ENCODE data around the gene EZR.

Gene EZR

DNA sequence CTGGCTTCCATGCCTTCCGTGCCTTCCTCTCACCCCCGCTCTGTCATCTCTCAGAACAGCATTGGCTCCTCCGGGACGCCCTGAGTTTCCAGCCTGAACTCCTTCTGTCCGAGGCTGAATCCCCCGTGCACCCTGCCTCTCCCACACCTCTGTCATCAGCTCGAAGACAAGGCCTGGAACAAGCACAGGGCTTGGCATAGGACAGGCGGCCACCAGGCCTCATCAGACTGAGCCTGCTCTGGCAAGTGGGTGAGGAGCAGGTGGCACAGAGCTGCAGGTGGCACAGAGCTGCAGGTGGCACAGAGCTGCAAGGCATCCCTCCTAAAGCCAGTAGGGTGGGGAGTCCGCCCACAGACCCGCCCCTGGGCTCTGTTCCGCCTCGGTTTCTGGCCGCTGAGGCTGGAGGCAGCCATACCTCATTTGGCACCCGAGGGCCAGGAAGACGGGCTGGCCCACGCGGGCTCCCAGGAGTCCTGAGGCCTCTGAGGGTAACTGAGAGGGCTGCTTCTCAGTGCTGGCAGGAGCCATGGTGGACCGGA is 60.2 kb downstream of the EZR start:
- DNase-seq = no peak

DNA sequence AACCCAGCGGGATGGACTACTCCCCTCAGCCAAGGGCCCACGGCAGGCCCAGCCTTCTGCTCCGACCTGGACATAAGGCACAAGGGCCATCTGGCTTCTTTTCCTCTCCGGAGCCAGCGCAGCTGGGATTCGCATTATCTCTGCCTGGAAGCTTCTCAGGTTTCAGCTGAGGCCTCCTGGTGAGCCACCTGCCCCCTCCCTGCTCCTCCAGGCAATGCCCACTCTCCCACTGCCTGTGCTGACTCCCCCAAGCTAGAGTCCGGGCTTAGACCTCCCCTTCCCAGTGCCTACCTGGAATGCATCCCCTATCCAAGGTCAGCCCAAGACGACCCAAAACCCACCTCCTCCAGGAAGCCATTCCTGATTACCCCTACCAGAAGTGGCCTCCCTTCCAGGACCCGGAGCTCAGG is 60.7 kb downstream of the EZR start:
- DNase-seq = no peak

DNA sequence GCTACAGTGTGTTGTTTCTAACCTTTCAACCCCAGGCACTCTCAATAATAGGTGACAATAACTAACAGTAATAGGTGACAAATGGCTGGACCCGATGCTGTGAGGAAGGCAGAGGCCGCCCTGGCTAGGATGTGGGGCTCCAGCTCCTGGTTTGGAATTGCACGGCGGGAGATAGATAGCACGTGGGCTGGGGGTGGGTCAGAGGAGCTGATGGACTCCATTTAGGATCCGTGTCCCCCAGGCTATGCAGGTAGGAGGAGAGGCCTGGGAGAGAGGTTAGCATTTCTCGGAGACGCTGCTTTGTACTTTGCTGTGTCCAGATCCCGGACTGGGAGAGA is 61.4 kb downstream of the EZR start:
- DNase-seq = no peak

DNA sequence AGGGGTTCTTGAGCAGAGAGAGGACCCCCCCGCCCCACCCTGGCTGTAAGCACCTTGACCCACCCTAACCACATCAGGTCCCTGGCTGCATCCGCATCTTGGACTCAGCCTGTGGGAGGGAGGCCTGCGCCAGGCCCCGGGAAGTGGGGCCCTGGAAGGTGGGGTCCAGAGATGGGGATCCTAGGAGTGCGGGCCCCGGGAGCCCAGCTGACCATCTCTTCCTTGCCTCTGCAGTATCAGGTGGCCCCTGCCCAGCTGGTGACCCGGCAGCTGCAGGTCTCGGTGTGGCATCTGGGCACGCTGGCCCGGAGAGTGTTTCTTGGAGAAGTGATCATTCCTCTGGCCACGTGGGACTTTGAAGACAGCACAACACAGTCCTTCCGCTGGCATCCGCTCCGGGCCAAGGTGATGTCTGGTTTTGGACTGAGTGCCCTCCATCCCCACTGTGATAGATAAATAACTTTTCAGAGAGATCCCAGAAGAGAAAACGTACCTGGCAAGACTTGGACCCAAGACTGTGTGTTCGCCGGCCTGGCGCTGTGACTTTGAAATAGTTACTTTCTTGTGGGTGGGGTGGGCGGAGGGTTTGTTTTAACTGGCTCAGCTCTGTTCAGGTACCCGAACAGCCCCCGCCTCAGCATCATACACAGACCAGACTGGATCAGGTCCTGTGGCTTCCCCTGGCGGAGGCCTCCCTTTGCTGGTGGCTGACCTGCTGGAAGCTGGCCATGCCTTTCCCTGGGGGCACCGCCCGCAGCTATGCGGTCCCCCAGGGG is 62.0 kb downstream of the EZR start:
- no peak for DNase-seq

DNA sequence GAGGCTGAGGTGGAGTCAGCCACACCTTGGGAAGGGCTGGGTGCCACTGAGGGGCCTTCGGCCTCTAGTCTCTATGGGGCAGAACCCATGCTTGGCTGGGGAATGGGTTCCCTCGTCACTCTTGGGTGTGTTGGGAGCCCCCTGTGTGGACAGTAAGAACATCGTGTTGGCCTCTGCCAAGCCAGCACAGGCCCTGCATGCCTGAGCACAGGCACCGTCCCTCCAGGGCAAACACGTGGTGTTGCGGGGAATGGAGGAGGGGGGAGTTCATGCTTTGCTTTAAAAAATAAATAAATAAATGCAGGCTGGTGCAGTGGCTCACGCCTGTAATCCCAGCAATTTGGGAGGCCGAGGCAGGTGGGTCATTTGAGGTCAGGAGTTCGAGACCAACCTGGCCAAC is 63.0 kb downstream of the EZR start:
- no peak for DNase-seq

DNA sequence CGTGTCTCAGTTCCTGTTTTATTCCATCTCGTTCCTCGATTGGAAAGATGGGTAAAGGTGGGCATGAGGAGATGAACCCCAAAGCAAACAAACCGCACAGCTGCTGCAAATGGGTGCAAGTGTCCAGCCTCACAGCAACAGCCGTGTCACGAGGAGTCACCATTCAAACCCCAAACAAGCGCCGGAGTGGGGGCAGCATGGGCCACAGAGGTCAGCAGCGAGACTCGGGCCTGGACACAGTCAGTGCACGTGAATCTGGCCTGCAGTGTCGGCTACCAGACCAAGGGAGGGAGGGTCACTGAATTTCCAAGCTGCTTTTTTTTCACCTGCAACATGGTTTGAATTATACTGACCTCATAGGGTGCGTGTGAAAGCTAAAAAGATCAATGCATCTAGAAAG is 63.5 kb downstream of the EZR start:
- no peak for DNase-seq

DNA sequence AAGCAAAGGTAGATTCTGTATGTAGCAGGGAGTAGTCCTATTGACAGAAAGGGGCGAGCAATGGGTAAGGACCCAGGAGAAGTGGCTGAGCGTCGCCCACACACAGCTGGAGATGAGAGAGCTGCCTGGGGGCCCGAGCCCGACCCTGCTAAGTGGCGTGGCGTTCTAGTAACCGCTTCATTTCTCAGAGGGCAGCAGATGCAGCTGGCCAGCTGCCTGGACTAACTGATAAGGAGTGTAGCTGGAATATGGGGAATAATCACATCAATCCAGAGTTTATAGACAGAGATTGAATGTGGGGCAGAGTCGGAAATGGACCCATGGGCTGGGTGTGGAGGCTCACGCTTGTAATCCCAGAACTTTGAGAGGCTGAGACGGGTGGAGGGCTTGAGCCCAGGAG is 64.4 kb downstream of the EZR start:
- DNase-seq = no peak

DNA sequence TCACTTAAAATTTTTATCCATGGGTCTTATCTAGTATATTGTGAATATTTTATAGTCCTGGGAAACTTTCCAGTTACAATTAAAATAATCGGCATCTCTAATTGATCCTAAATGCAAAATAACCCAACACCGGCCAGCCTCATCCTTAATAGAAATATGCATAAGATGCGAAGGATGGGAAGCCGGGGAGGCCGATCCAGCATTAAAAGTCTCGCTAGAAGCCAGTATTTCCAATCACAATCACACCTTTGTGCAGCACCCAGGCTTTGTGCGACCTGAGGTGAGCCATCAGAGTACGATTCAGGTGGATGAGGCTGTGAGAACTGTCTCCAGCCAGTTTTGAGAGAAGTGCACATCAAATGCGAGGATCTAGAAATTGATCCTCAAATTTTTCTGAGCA is 65.4 kb downstream of the EZR start:
- DNase-seq = no peak

DNA sequence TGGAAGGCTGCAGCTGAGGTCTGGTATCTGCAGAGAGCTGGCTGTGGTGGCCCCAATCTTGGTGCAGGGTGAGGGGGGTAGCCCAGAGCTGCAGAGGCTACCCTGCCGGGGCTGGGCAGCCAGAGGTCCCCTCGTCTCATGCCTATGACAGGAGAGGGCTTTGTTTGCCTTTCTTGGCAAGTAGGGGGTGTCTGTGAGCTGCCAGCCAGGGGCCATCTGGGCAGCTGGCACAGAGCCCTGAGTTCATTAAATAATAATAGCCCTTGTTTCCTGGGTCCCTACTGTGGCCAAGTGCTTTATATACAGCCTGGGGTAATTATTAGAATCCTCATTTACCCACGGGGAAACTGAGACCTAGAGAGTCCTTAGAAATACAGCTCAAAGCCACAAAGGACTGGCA is 66.6 kb downstream of the EZR start:
- DNase-seq = peak; percentile 33

DNA sequence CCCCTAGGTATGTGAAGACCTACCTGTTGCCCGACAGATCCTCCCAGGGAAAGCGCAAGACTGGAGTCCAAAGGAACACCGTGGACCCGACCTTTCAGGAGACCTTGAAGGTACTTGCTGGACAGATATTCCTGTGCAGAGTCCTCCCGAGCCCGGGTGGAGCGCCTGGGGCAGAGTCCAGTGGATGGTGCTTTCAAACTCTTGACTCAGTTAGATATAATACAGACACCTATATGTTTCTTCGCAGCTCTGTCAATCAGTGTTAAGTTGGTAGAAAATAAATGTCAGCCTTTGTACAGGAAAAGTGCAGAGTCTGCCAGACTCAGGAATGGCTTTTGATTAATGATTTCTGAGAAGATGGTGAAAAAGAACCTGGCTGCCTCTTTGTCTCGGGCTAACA is 67.2 kb downstream of the EZR start:
- no peak for DNase-seq

DNA sequence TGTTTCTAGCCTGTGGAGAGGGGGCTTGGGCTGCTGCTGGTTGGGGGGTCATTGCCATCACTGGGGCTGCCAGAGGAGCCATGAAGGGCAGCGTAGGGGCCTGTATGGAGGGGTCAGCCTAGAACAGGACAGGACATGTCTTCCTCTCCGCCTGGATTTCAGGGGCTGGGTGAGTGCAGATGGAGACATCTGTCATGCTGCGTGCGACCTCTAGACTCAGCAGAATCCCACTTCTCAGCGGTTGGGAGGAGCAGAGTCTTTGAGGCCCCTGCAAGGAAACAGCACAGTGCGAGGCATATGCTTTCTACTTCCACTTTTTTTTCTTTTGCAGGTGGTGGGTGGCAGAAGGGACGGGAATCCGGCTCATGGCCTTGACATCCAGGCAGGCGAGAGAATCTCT is 67.9 kb downstream of the EZR start:
- no peak for DNase-seq

DNA sequence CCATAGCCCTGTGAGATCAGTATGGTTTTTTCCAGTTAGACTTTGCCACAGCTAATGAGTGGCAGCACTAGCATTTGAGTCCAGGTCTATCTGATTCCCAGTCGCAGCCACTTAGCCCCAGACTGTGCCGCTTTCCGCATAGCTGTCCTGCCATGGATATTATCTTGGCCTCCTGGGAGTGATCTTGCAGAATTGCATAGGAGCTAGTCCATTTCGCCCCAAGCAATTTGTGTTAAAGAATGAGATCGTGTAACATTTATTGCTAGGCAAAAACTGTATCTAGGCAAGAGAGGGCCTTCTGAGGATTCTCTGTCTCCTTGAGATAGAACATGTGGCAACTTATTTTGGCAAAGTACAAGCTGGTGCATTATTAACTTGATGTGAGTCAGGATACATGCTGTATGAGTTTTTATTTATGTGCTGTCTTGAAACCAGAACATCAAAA is 74.2 kb downstream of the EZR start:
- DNase-seq = no peak

DNA sequence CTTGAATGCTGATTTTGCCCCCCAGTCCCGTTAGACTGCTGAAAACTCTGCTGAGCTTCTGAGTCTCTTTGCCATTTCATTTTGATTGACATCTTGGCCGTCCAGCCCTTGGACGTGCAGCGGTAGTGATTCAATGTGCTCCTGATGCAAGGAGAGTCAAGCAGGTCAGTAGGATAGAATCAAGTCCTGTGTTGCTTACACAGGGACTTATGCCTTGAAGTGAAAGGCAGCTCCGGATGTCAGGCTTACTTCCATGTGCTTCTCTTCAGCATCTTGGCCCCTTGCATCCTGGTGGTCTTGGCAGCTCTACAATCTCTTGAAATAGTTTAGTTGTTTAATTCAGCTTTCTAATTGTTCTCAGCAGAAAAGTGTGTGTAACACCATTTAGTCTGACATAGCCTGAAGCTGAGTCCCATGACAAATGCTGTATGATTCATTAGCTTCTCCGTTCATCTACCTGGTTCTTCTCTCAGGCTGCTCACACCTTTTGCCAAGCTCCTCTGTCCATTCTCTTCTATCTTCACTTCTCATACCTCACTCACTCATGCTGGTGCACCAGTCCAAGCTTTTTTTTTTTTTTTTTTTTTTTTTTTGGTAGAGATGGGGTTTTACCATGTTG is 76.0 kb downstream of the EZR start:
- DNase-seq = no peak

DNA sequence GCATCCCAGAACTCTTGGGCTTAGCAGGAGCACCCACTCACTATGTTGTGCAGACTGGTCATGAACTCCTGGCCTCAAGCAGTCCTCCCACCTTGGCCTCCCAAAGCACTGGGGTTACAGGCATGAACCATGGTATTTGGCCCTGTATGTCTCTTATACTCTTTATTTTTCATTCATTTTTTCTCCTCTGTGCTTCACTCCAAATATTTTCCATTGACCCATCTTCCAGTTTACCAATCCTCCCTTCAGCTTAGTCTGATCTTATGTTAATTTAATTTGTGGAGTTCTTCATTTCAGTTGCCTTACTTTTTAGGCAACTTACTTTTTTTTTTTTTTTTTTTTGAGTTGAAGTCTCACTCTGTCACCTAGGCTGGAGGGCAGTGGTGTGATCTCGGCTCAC is 79.5 kb downstream of the EZR start:
- no peak for DNase-seq

DNA sequence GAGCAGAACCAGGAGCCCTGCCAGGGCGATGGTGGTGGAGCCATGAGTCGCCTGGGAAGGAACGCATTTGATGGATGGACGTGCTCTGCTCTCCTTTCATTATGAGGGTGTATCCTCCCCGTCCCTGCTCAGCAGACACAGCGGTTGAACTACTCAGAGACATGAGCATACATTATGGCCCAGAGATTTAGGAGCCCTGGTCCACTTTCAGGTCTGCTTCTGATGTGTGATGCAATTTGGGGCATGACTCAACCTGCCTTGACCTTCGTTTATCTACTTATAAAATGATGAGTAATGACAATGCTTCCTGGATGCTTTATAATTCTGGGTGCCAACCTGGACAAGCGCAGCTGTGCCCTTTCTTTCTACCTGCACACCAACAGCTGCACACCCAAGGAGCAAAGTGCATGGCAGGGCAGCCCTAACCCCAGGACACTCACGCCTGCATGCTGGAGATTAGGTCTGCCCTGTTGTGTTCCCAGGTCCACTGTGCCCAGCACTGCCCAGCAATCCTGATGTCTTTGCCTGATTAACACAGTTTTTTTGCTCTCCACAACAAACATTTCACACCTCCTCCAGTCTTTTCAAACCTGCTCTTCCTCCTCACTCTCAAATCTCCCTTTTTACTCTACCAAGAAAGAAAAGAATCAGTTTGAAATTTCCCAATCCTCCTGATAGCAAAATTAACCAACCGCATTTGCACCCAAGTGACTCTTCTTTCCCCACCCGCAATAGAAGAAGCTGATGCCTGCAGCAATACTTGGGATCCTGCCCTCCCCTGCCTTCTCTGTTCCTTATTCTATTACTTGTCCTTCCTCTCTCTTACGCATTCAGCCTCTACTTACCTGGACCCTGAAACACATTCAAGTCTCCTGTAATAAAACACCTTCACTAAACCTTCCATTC is 81.2 kb downstream of the EZR start:
- DNase-seq = no peak

DNA sequence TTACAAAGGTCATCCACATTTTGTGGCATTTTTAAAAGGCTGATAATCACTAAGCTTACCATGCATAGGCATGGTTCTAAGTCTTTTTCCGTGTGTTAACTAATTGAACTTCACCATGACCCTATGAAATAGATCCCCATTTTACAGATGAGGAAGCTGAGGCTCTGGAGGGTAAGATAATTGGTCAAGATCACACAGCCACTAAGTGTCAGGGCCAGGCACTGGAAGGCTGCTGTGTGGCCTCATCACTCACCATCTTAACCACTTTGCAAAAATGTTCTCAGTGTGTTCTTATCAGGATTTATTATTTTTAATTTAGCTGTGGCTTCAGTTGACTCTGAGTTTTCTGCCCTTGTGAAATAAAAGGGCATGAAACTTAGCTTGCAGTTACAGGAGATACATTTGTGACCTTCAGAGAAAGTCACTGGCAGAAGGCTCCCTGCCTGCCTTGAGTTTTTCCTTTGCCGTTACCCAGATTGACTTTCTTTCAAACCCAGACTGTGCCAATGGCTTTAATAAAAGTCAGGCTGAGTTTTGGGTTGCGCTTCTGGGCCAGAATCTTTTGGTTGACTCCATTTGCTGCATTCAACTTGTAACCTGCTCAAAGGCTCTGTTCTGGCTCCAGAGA is 82.0 kb downstream of the EZR start:
- no peak for DNase-seq

DNA sequence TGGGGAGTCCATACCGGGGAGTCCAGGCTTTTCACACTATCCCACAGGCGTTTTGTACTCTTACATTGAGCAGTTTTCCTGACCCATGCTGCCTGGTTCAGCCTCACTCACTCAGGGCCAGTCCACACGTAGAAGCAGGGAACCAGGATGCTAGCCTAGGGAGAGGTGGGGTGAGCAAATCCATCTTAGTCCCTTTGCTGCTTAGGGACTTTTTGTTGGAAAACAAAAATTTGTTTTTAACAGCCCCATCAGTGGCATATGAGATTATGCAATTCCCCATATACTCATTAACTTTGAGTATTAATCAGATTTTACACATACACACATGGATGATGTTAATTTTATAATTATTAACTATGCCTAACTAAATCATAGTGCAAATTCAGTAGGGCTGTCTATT is 84.2 kb downstream of the EZR start:
- DNase-seq = no peak

DNA sequence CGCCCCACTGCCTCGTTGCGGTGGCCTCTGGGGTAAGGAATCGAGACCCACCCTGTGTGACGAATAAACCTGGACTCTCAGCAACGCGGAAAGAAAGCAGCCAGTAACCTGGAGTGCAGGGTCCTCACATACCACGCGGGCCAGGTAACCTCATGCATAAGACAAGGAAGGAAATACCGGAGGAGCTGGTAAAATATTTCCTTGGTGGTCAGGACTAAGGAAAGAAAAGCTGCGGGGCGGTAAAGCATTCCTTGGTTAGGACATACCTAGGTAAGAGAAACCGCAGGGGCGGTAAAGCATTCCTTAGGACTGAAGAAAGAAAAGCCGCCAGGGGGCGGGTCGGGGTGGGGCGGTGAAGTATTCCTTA is 88.6 kb downstream of the EZR start:
- DNase-seq = no peak

DNA sequence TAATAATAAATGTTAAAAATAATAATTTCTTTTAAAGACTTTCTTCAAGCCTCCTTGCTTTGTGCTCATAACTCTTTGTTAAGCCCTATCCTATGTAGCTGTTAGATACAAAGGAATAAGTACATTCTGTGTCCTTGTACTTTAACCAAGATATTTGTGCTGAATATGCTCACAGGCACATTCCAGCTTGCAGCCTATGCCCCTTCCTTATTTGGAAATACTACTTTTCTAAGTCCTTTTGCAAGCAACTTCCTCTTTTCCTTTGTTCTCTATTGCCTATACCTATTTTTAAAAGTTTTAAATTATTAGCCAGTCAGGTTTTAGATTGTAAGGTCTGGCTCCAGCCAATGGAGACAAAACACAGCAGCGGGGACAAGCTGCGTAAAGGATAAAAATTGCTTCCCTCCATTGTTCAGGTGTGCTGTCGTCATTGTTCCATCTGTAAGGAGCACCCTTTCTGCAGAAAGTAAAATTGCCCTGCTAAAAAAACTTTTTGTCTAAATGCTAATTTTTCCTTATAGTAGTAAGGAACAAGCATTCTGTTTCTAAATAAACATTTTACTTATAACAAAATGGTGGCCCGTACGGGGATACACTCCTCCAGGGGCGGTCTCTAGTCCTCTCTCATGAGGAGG is 89.1 kb downstream of the EZR start:
- DNase-seq = no peak

DNA sequence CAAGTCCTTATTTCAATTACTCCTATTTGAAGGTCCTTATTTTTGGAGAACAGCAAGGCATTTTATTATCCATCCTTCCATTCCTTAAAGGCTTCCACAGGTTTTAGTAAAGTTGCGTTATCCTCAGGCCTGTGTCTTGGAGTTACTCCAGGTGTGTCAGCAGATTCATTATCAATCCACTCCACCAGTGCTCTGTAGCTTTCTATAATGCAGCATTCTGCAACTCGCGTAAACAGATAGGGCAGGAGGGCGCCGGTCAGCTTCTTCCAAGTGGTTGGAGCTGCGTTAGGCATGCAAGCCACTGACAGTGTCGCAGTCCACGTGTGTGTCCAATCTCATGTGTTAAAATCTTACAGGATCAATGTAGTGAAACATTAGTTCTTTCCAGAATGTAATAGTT is 93.5 kb downstream of the EZR start:
- no peak for DNase-seq

DNA sequence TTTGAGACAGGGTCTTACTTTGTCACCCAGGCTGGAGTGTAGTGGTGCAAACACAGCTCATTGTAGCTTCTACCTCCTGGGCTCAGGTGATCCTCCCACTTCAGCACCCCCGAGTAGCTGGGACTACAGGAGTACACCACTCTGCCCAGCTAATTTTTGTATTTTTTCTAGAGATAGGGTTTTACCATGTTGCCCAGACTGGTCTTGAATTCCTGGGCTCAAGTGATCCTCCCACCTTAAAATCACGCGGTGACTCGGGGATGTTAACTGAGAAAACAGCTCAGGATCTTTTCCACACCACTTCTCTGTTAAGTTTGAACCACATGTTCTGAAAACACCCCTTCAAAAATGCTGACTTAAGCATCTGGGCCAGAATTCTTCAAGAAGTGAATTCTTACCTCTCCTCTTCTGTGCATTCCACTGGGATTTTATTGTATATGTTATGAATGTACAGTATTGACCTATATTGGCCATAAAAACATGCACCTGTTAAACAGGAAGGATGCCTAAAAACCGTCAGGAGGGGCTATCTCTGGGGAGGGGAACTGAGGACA is 96.9 kb downstream of the EZR start:
- no peak for DNase-seq

DNA sequence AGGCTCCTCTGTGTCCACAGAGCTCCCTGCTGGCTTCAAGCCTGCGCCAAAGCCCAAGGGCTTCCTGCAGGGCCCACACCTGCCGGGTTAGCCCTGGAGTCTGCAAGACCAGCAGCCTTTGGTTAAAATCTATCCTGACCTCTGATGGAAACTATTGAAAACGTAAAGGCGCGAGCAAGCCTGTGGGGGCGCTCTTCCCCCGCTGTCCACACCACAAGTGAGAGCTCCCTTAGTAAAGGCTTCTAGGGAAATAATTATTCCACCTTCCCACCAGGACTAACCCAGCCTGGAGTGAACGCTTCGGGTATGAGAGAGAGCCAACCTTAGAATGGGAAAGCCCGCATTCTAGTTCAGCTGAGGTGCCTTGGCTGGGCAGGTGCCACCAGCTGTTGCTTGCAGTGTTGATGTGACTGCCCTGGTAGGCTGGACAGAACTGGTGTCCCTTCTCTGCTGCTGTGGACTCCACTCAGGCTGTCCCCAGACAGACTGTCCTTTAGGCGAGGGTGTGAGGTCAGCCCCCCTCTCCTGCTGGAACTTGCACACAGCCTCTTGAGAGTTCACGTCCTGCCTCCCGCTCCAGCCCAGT is 100.6 kb downstream of the EZR start:
- no peak for DNase-seq

Data from NCI-H2227 treated with DMSO at 0.1 percent for 48 hours (cell line).